B cell (primary cell): ENCODE measurements around the gene LHX6. TPM values are rescaled to one million over a fixed set of nuclear protein-coding genes. Genes with fewer than 3 reads are reported as not detected.

Source experiments
- ATAC-seq: fragments of 200-7000 bp; cut with Tn5 transposase; one replicate; pipeline ENCODE4 v1.10.0; 2021; ENCODE audit warnings: low read depth, mild to moderate bottlenecking, moderate number of reproducible peaks, moderate library complexity
- CTCF ChIA-PET: fragments of 350-600 bp; sonication (Branson Sonifier 250); formaldehyde crosslinking; loops from one replicate; lab custom pipeline; 2021; ENCODE audit warnings: antibody characterized with exemption, inconsistent platforms; lab: Charles Lee
- POLR2A ChIA-PET: fragments of 350-600 bp; sonication (Branson Sonifier 250); formaldehyde crosslinking; loops from one replicate; lab custom pipeline; 2021; ENCODE audit warnings: antibody characterized with exemption; lab: Charles Lee
- DNase-seq: peaks from one replicate; pipeline ENCODE4 v3.0.0; 2013
- H2AFZ ChIP-seq: 2 replicates; pipeline ENCODE4 v1.6.1; 2012; ENCODE audit warnings: mild to moderate bottlenecking, low read depth, low read length; ENCODE audit not compliant: insufficient read depth, poor library complexity, severe bottlenecking
- H3K27ac ChIP-seq, 2 donors: 1 replicate in 1 of 2; 2 replicates in 1 of 2; pipeline ENCODE4 v1.5.1; 2012 to 2013; ENCODE audit warnings: low read length in 2 of 2, mild to moderate bottlenecking in 2 of 2, moderate library complexity in 1 of 2
- H3K27me3 ChIP-seq, 4 experiments: fragments of 200-600 bp in 1 of 4; sonication (generic) in 1 of 4; replicated peaks in 1 of 4; 1 replicate in 2 of 4; 2 replicates in 2 of 4; pipeline versions ENCODE4 v1.6.1 to v1.7.0; 2013 to 2016; ENCODE audit warnings: low read length in 3 of 4, mild to moderate bottlenecking in 2 of 4, mixed read lengths in 1 of 4, moderate library complexity in 1 of 4; ENCODE audit not compliant: insufficient read depth in 4 of 4, control insufficient read depth in 3 of 4; ENCODE audit errors: control extremely low read depth in 1 of 4
- H3K36me3 ChIP-seq, 2 experiments: replicated peaks in 1 of 2; 1 replicate in 1 of 2; 2 replicates in 1 of 2; pipeline versions ENCODE4 v1.6.1 to v1.7.1; 2013; ENCODE audit warnings: low read length in 1 of 2; ENCODE audit not compliant: insufficient read depth in 2 of 2, control insufficient read depth in 1 of 2; ENCODE audit errors: control extremely low read depth in 1 of 2, extremely low read depth in 1 of 2
- H3K4me1 ChIP-seq, 2 donors: fragments of 200-600 bp in 1 of 2; sonication (generic) in 1 of 2; 1 replicate in 1 of 2; 2 replicates in 1 of 2; pipeline versions ENCODE4 v1.5.1 to v1.6.1; 2013 to 2017; ENCODE audit warnings: low read length in 2 of 2; ENCODE audit not compliant: control insufficient read depth in 2 of 2, insufficient read depth in 2 of 2
- H3K4me2 ChIP-seq: replicated peaks from 2 replicates; pipeline ENCODE3; 2012; ENCODE audit warnings: mild to moderate bottlenecking, low read depth, low read length; ENCODE audit not compliant: poor library complexity, severe bottlenecking
- H3K4me3 ChIP-seq, 5 experiments: fragments of 200-600 bp in 1 of 5; sonication (generic) in 1 of 5; 1 replicate in 3 of 5; 2 replicates in 2 of 5; pipeline versions ENCODE4 v1.5.1 to v1.7.0; 2011 to 2016; ENCODE audit warnings: low read length in 4 of 5, mild to moderate bottlenecking in 4 of 5, low read depth in 2 of 5, control low read depth in 1 of 5, moderate library complexity in 1 of 5; ENCODE audit not compliant: insufficient read depth in 1 of 5; ENCODE audit errors: control extremely low read depth in 1 of 5, extremely low read depth in 1 of 5
- H3K79me2 ChIP-seq: fragments of 200-600 bp; sonication (generic); one replicate; pipeline ENCODE4 v1.6.0; 2016; ENCODE audit warnings: low read length; ENCODE audit not compliant: control insufficient read depth, insufficient read depth
- H3K9ac ChIP-seq: fragments of 200-600 bp; sonication (generic); 2 replicates; pipeline ENCODE4 v1.6.1; 2017; ENCODE audit warnings: mild to moderate bottlenecking, low read length, moderate library complexity
- H3K9me3 ChIP-seq, 3 donors: one replicate each; pipeline versions ENCODE4 v1.6.1 to v1.7.1; 2013; ENCODE audit warnings: low read length in 2 of 3; ENCODE audit not compliant: control insufficient read depth in 2 of 3, insufficient read depth in 1 of 3; ENCODE audit errors: control extremely low read depth in 1 of 3
- H4K20me1 ChIP-seq: 2 replicates; pipeline ENCODE4 v1.6.0; 2012; ENCODE audit warnings: mild to moderate bottlenecking, low read length; ENCODE audit not compliant: insufficient read depth, control insufficient read depth, poor library complexity, severe bottlenecking
- H3K27ac Mint-ChIP-seq: one replicate; pipeline ENCODE4 v1.8.0; 2021; ENCODE audit warnings: mixed read lengths
- H3K27me3 Mint-ChIP-seq: one replicate; pipeline ENCODE4 v1.8.0; 2021; ENCODE audit warnings: mixed read lengths
- H3K4me1 Mint-ChIP-seq: one replicate; pipeline ENCODE4 v1.8.0; 2021; ENCODE audit warnings: mixed read lengths
- H3K4me3 Mint-ChIP-seq: one replicate; pipeline ENCODE4 v1.8.0; 2021; ENCODE audit warnings: mixed read lengths
- H3K9me3 Mint-ChIP-seq: one replicate; pipeline ENCODE4 v1.8.0; 2022; ENCODE audit warnings: mixed read lengths; ENCODE audit not compliant: insufficient read depth
- CTCF ChIP-seq: fragments of 200-600 bp; IDR thresholded peaks from one replicate; pipeline ENCODE4 v1.8.0; 2022; ENCODE audit warnings: antibody characterized with exemption, mild to moderate bottlenecking
- EZH2 ChIP-seq: IDR thresholded peaks from 2 replicates; pipeline ENCODE4 v1.6.1; 2012; ENCODE audit warnings: borderline replicate concordance, low read depth, mild to moderate bottlenecking, moderate library complexity, low read length; ENCODE audit not compliant: insufficient read depth, poor library complexity, severe bottlenecking
- WGBS: methylation state at CpG from one replicate; pipeline ENCODE4 v1.1.5; 2013; ENCODE audit warnings: missing lambda C conversion rate; ENCODE audit not compliant: insufficient coverage; 5-methylcytosine and 5-hydroxymethylcytosine counted together
- intact Hi-C: fragments of 100-400 bp; cut with micrococcal nuclease; formaldehyde crosslinking; loops from one replicate; pipeline ENCODE4 v1.10.0; 2022
- polyA plus RNA-seq: library from polyadenylated mRNA; depleted of rRNA; stranded (reverse); fragments of >200 nt; gene quantifications from 2 replicates; pipeline ENCODE4 v1.2.3, GENCODE V29; 2012
- total RNA-seq, 2 donors: library from RNA; stranded (reverse); fragments of 120-200 nt in 1 of 2; gene quantifications; 1 replicate in 1 of 2; 2 replicates in 1 of 2; pipeline versions ENCODE4 v1.2.3 to v1.2.4, GENCODE V29; 2013 to 2022

LHX6 gene
- total and polyA plus RNA-seq, 2 donors (not counting 1 experiment from before 2014, with no cell fraction given): 0.03 TPM; not detected in 1

DNA sequence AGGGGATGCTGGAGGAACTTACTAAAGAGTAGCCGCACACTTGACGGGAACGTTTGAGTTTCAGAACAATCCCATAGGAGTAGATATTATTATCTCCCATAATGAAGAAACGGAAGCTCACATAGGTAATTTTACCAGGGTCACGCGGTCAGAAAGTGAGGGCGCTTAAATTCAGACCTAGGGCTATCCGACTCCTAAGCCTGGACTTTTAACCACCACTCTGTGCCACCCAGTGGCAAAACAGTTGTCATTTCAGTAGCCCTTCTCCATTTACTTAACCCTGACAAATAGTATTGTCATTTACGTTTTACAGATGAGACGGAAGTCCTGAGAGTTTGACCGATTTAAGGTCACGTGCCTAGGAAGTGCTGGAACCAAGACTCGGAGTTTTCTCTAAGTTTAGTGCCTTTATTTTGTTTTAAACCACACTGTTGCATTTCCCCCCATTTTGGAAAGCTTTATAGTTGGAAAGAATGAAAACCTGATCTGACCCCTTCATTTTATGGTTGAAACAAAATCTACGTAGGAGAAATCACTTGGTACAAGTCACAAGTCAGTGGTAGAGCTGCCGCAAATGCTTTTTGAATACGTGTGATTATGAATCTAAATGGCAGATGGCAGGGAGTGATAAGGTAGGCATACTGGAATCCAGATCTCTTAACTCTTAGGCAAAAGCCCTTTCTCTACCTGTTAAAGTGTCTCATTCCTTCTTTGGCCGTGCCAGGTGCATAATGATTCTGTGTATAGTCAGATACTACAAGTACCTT lies 36.6 kb upstream of the LHX6 start:
- peak overlapping the region; percentile 77 to 96 (median 90) for H3K4me3 ChIP-seq
- H3K4me1 ChIP-seq: peaks cover 23 to 28% of the 10 kb centered on the region in 2 donors
- H3K27ac ChIP-seq: peak overlapping the region; percentile 94 to 100
- CTCF ChIA-PET: interaction anchor here (0.5 to 2.2 kb wide), 12 partner anchors 11 to 199 kb away, joined by 3 to 6 read pairs (median 3); no protein-coding TSS in a partner anchor
- Mint-ChIP-seq H3K27me3 (no peaks in the 10 kb centered on the region), H3K4me1 (peaks cover 44% of the 10 kb centered on the region), H3K4me3 (peak overlapping the region; percentile 97), H3K27ac (peak overlapping the region; percentile 99), H3K9me3 (no peaks in the 10 kb centered on the region)
- ATAC-seq (peak; percentile 44), DNase-seq (peak; percentile 83)
- no peaks in the 10 kb centered on the region for H3K27me3 ChIP-seq
- TF ChIP-seq CTCF (no peak), EZH2 (no peak)
- H4K20me1 ChIP-seq: no peaks in the 10 kb centered on the region
- peak overlapping the region; percentile 99 for H3K9ac ChIP-seq
- H2AFZ ChIP-seq: peak overlapping the region; percentile 88
- intact Hi-C loops: loop anchor here (5.0 to 10.0 kb wide), 3 partner anchors 189 to 1683 kb away; partner anchors contain the start of genes CDK5RAP2 and RABGAP1
- peaks cover 0 to 16% of the 10 kb centered on the region in 2 experiments for H3K36me3 ChIP-seq
- peaks cover 81% of the 10 kb centered on the region for H3K79me2 ChIP-seq
- POLR2A ChIA-PET: interaction anchor here (1.3 kb wide), 1 partner anchor 106 kb away, joined by 4 read pairs; the partner anchor contains the start of genes MORN5 and NDUFA8
- peak overlapping the region; percentile 75 for H3K4me2 ChIP-seq
- WGBS: 0% methylated on average over 8 of the region's 17 CpGs
- H3K9me3 ChIP-seq: no peaks in the 10 kb centered on the region
